ENCODE results near the gene GDF2. TPM values are rescaled to one million over a fixed set of nuclear protein-coding genes. Genes with fewer than 3 reads are reported as not detected.

GDF2 gene
- total and polyA plus RNA-seq, 2 of the 4 experiments (the other 2 are of a cell fraction) = under 0.01 TPM; not detected in 1

DNA sequence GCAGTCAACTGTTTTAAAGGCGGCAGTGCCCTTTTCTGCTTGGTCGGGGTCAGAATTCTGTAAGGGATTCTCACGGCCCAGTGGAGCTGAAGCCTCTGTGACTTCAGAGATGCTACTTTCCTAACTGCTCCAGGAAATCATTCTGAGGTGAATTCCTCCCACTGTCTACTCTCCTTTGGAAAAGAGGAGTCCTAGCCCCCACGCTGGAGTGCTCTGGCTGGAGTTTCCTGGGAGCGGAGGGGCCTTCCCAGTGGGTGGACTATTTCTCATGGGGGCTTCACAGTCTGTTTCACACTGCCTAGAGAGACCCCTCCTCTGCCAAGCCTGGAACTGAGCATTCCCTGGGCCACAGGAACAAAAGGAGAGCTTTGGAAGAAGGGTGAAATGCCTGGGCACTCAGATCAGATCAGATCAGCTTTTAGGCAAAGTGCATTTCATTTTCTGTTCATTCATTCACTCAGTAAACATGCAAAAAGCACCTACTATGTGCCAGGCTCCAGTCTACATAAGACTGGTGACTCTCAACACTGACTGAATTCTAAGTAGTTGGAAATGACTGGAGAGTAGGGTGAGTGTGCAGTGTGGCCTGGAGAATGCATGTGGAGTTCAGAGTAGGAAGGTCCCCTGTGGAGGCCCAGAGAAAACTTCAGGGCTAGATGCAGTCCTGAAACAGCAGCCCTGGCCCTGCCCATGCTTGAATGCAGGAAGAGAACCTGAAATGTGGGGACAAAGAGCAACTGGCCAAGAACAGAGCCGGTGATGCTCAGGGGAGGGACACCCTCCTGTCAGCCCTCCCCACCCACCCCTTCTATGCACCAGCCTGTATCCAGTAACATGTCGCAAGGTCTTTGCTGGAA is 49.6 kb downstream of the GDF2 start:
- Histone ChIP-seq H2BK20ac (ENCODE audit: low read depth, low read length) (no peak overlapping the region), H3K4me3 (ENCODE audit: insufficient read depth, low read depth, low read length) (no peak overlapping the region), H4K91ac (ENCODE audit: insufficient read depth, low read depth, low read length) (no peak overlapping the region), H4K8ac (ENCODE audit: low read depth in 2 of 2, low read length in 2 of 2) (no peak overlapping the region), H2AFZ (replicated peaks; ENCODE audit: low read length, poor library complexity) (no peak overlapping the region), H2AK9ac (replicated peaks; ENCODE audit: low read depth, low read length, poor library complexity) (no peak overlapping the region), H3K4me1 (ENCODE audit: control insufficient read depth, insufficient read depth, low read length) (peaks cover 4% of the 10 kb centered on the region; the same call in 1 of the 2 replicates), H2BK120ac (ENCODE audit: low read depth, low read length) (no peak overlapping the region), H3K27me3 (ENCODE audit: control insufficient read depth, insufficient read depth, low read length) (peaks cover 42% of the 10 kb centered on the region), H2AK5ac (ENCODE audit: low read depth, low read length) (no peak overlapping the region), H3K56ac (ENCODE audit: extremely low read depth, insufficient read depth, low read length) (no peak overlapping the region), H3K79me1 (ENCODE audit: low read depth in 1 of 2, low read length in 2 of 2) (no peaks in the 10 kb centered on the region), H3K27ac (ENCODE audit: insufficient read depth, low read length) (no peak overlapping the region), H3K14ac (replicated peaks; ENCODE audit: low read depth, low read length) (no peak overlapping the region), H4K5ac (ENCODE audit: low read depth, low read length) (no peak overlapping the region), H2BK5ac (ENCODE audit: low read depth, low read length, poor library complexity, severe bottlenecking) (no peak overlapping the region), H2BK15ac (ENCODE audit: low read depth, low read length) (no peak overlapping the region), H3K18ac (ENCODE audit: low read depth, low read length) (no peak overlapping the region), H3K9me1 (ENCODE audit: insufficient read depth, low read length) (no peaks in the 10 kb centered on the region), H3K36me3 (ENCODE audit: control insufficient read depth, insufficient read depth, low read length) (no peaks in the 10 kb centered on the region), H3K9me3 (ENCODE audit: control insufficient read depth, insufficient read depth, low read length) (no peaks in the 10 kb centered on the region), H3K9ac (ENCODE audit: low read depth, low read length) (no peak overlapping the region), H3K23ac (ENCODE audit: low read depth, low read length) (no peak overlapping the region), H4K20me1 (ENCODE audit: insufficient read depth, low read length) (no peaks in the 10 kb centered on the region), H3K4me2 (ENCODE audit: low read depth, low read length) (no peak overlapping the region), H3K4ac (ENCODE audit: low read depth, low read length) (no peak overlapping the region)
- ChIA-PET CTCF (interaction anchor here (0.9 kb wide), 1 partner anchor 10 kb away, joined by 3 read pairs; no protein-coding TSS in a partner anchor), POLR2A (ENCODE audit: unreplicated experiment) (no interaction called here)
- ATAC-seq (ENCODE audit: low read depth) = no peak
- WGBS, 2 experiments (ENCODE audit: extremely low coverage in 2 of 2, insufficient read length in 1 of 2) = no CpG with 5 or more reads among the region's 7 CpGs
- BruUV-seq (replicated peaks) = no TSS peak
- in situ Hi-C loops (cut with MboI; ENCODE audit: low sequenced_read_pairs) (no loop called here), dilution Hi-C loops (cut with HindIII; ENCODE audit: low sequenced_read_pairs, unreplicated experiment) (no loop called here), intact Hi-C loops (cut with micrococcal nuclease) (no loop called here)
- no peak for DNase-seq
- TF ChIP-seq RAD21 (IDR thresholded peaks at IDR 0.05; ENCODE audit: low read length) = no peak
- no peak for TF ChIP-seq FOS (IDR thresholded peaks at IDR 0.05; ENCODE audit: low read depth, low read length)
- no peak for TF ChIP-seq POLR2A (IDR thresholded peaks at IDR 0.05; ENCODE audit: low read depth, low read length)
- no peak for TF ChIP-seq RCOR1 (IDR thresholded peaks at IDR 0.05; ENCODE audit: insufficient replicate concordance, low read length)
- no peak for TF ChIP-seq CEBPB (IDR thresholded peaks at IDR 0.05; ENCODE audit: low read depth, low read length)
- TF ChIP-seq BHLHE40 (IDR thresholded peaks at IDR 0.05; ENCODE audit: low read depth, low read length) = no peak
- no peak for TF ChIP-seq MAZ (IDR thresholded peaks at IDR 0.05; ENCODE audit: borderline replicate concordance, low read depth, low read length)
- no peak for TF ChIP-seq SMC3 (IDR thresholded peaks at IDR 0.05; ENCODE audit: low read depth, low read length)
- TF ChIP-seq RFX5 (IDR thresholded peaks at IDR 0.05; ENCODE audit: low read depth, low read length) = no peak
- TF ChIP-seq, protein P1, sequence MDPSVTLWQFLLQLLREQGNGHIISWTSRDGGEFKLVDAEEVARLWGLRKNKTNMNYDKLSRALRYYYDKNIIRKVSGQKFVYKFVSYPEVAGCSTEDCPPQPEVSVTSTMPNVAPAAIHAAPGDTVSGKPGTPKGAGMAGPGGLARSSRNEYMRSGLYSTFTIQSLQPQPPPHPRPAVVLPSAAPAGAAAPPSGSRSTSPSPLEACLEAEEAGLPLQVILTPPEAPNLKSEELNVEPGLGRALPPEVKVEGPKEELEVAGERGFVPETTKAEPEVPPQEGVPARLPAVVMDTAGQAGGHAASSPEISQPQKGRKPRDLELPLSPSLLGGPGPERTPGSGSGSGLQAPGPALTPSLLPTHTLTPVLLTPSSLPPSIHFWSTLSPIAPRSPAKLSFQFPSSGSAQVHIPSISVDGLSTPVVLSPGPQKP (IDR thresholded peaks at IDR 0.05; ENCODE audit: borderline replicate concordance, low read depth, low read length) = no peak
- TF ChIP-seq NFE2L2 (IDR thresholded peaks at IDR 0.05; ENCODE audit: low read depth, low read length) = no peak
- no peak for TF ChIP-seq CHD1 (IDR thresholded peaks at IDR 0.05; ENCODE audit: low read depth, low read length)
- TF ChIP-seq MAFK (IDR thresholded peaks at IDR 0.05; ENCODE audit: low read depth, low read length) = no peak
- TF ChIP-seq, protein P2, sequence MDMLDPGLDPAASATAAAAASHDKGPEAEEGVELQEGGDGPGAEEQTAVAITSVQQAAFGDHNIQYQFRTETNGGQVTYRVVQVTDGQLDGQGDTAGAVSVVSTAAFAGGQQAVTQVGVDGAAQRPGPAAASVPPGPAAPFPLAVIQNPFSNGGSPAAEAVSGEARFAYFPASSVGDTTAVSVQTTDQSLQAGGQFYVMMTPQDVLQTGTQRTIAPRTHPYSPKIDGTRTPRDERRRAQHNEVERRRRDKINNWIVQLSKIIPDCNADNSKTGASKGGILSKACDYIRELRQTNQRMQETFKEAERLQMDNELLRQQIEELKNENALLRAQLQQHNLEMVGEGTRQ (IDR thresholded peaks at IDR 0.05; ENCODE audit: low read depth, low read length) = no peak
- TF ChIP-seq, protein P3, sequence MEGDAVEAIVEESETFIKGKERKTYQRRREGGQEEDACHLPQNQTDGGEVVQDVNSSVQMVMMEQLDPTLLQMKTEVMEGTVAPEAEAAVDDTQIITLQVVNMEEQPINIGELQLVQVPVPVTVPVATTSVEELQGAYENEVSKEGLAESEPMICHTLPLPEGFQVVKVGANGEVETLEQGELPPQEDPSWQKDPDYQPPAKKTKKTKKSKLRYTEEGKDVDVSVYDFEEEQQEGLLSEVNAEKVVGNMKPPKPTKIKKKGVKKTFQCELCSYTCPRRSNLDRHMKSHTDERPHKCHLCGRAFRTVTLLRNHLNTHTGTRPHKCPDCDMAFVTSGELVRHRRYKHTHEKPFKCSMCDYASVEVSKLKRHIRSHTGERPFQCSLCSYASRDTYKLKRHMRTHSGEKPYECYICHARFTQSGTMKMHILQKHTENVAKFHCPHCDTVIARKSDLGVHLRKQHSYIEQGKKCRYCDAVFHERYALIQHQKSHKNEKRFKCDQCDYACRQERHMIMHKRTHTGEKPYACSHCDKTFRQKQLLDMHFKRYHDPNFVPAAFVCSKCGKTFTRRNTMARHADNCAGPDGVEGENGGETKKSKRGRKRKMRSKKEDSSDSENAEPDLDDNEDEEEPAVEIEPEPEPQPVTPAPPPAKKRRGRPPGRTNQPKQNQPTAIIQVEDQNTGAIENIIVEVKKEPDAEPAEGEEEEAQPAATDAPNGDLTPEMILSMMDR (conservative IDR thresholded peaks at IDR 0.05; ENCODE audit: low read depth, low read length) = no peak
